Stimulated activated CD8-positive, alpha-beta memory T cell treated with anti-CD3 and anti-CD28 coated beads, Interleukin-15, amount 100 ng/mL, for 24 hours (primary cell): ENCODE measurements around the gene CIRBP.

ENCODE experiments used
- DNase-seq: peaks from one replicate; pipeline ENCODE4 v3.0.0-alpha.2; 2020; ENCODE audit warnings: low read depth

The CIRBP gene

GRCh38 chr19:1268226-1269064, 687 bp upstream of the CIRBP start:
- DNase-seq = no peak

GRCh38 chr19:1269478-1270212, 513 bp downstream of the CIRBP start:
- DNase-seq = no peak

DNA sequence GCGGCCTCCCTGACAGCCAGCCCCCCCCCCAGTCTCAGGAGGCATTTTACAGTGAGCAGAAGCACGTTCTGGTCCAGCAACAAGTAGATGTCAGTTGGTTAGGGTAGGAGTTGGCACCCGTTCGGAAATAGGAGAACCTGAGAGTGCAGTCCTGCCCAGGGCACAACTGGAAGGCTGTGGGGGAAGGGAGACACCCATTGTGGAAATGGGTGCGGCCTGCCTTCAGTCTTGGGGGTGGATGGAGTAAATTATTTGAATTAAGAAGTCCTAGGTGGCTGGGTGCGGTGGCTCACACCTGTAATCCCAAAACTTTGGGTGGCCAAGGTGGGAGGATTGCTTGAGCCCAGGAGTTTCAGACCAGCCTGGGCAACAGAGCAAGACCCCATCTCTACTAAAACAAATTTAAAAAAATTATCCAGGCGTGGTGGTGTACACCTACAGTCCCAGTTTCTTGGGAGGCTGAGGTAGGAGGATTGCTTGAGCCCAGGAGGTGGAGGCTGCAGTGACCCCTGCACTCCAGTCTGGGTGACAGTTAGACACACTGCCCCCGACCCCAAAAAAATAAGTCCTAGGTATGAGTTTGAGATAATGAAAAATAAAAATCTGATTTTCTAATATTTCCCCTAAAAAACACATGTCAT, 1.2 kb downstream of the CIRBP start:
- no peak for DNase-seq

DNA sequence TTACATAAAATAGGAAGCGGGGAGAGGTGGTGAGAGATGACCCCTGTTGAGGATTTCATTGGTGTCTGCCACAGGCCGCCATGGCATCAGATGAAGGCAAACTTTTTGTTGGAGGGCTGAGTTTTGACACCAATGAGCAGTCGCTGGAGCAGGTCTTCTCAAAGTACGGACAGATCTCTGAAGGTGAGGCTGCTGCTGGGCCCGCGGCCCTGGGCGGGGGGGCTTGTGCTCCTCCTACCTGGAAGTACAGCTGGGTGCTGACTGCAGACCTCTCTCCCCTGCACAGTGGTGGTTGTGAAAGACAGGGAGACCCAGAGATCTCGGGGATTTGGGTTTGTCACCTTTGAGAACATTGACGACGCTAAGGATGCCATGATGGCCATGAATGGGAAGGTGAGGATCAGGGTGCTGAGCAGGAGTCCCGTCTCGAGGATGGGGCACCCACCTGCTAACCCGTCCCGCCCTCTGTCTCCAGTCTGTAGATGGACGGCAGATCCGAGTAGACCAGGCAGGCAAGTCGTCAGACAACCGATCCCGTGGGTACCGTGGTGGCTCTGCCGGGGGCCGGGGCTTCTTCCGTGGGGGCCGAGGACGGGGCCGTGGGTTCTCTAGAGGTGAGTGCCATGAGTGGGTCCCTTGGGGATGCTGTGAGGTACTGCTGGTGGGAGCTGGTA, 1.9 kb downstream of the CIRBP start:
- DNase-seq = no peak

DNA sequence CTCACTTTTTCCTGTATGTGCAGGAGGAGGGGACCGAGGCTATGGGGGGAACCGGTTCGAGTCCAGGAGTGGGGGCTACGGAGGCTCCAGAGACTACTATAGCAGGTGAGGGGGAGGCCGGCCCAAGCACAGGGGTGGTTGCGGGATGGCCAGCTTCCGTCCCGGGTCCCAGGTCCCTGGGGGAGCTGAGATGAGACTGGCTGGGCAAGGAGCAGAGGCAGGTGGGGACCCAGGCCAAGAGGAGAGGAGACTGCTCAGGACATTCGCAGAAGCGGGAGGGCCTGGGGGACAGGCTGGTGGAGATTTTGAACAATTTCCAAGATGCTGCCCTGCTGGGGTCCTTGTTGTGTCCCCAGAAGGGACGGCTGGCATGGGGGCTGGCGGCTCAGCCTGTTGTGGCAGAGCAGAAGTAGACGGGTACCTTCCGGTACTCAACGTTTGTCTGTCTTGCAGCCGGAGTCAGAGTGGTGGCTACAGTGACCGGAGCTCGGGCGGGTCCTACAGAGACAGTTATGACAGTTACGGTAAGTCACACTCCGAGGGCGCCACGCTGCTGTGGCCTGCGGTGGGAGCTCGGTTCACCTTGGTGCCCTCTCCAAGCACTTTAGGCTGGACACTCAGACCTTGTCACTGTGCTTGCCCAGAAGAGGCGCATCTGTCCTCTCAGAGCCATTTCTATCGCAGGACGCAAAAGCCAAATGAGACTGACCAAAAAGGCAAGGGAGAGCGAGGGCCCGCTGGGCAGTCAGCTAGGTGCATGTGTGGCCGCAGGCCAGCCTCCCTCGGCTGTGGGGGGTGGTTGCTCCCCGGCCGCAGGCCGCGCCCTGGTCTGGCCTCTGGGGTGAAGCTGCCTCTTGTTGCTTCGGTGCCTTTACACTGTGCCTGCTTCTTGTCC, 2.6 kb downstream of the CIRBP start:
- no peak for DNase-seq

DNA sequence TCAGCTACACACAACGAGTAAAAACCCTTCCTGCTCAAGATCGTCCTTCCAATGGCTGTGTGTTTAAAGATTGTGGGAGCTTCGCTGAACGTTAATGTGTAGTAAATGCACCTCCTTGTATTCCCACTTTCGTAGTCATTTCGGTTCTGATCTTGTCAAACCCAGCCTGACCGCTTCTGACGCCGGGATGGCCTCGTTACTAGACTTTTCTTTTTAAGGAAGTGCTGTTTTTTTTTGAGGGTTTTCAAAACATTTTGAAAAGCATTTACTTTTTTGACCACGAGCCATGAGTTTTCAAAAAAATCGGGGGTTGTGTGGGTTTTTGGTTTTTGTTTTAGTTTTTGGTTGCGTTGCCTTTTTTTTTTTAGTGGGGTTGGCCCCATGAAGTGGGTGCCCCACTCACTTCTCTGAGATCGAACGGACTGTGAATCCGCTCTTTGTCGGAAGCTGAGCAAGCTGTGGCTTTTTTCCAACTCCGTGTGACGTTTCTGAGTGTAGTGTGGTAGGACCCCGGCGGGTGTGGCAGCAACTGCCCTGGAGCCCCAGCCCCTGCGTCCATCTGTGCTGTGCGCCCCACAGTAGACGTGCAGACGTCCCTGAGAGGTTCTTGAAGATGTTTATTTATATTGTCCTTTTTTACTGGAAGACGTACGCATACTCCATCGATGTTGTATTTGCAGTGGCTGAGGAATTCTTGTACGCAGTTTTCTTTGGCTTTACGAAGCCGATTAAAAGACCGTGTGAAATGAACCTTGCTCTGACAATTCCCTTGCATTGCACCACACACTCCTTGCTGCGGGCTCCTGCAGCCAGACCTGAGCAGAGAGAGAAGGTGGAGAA, 3.5 kb downstream of the CIRBP start:
- DNase-seq = no peak

- DNase-seq = no peak
Measured at GRCh38 chr19:1273263-1274041, 4.3 kb downstream of the CIRBP start.

DNA sequence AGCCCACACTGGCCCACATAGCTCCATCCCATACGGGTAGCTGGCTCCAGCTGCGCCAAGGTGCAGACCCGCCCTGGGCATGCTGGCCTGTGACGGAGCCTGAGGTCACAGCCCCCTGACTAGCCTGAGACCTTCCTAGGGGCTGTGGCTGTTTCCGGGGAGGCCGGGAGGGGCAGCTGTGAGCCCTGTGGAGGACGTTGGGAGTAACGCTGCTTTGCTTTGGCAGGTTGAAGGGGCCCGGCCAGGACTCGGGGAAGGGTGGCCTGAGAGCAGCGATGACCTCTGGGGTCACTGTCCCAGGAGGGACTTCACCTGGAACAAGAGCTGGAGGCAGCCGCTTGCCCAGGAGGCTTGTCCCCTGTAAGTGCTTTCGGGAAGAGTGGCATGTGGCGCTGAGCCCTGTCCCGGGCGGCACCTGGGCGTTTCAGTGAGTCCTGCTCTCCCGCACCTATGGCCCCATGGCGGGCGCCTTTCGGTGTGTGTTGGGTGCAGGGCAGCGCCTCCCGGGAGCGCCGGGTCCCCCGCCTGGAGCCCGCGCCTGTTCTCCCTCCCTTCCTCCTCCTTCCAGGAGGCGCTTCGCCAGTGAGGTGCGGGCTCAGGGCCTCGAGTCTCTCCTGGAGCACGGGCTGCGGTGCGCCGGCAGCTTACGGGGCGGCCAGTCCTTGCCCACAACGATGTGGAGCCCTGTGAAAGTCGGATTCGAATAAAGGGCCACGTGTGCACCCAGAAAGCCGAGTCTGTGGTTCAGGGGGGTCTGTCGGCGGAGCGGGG, 5.1 kb downstream of the CIRBP start:
- no peak for DNase-seq

GRCh38 chr19:1274852-1275259, 5.7 kb downstream of the CIRBP start:
- DNase-seq = no peak

GRCh38 chr19:1275260-1275975, 6.3 kb downstream of the CIRBP start, which contains the start of gene FAM174C:
FAM174C (plus strand) TSS chr19:1275530; CDS start chr19:1275550, 20 bp downstream.
- peak; percentile 92 for DNase-seq

DNA sequence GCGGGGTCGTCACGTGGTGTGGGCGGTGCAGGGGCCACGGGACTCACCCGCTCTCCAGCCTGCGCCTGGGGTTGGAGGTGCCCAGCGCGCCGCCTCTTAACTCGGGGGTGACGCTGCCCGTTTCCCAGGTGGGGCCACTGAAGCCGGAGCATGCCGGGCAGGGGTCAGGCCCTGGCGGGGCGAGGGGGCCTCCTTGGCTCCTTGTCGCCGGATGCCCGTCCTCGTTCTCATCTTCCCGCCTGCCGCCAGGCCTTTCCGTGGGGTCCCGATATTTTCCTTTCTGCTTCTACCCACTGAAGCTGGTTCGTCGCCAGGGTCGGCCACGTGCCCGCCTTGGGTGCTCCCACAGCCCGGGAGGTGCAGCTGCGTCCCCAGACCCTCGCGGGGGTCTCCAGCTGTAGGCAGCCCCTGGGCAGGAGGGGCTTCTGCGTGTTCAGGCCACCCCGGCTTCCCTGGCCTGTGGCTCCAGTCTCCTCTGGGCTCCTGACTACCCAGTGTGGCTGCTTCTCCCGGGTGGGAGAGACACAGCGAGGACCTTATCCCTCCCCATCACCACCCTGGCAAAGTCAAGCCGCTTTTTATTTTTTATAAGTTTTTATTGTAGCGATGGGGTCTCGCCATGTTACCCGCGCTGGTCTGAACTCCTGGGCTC, 7.0 kb downstream of the CIRBP start:
- no peak for DNase-seq

DNA sequence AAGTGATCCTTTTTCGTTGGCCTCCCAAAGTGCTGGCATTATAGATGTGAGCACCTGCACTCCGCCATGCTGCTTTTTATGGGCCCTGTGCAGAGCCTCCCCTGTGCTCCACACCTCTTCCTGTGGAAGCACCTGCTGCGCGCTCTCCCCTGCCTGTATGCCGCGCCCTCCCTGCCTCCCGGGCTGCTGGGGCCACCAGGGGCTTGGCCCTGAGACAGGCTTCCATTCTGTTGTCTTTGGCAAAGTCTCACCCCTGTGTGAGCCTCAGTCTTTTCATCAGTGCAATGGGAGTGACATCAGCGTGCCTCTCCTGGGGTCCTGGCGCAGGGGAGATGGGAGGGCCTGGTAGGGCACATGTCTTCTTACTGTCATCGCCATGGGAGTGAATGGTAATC, 7.5 kb downstream of the CIRBP start:
- DNase-seq = no peak

DNA sequence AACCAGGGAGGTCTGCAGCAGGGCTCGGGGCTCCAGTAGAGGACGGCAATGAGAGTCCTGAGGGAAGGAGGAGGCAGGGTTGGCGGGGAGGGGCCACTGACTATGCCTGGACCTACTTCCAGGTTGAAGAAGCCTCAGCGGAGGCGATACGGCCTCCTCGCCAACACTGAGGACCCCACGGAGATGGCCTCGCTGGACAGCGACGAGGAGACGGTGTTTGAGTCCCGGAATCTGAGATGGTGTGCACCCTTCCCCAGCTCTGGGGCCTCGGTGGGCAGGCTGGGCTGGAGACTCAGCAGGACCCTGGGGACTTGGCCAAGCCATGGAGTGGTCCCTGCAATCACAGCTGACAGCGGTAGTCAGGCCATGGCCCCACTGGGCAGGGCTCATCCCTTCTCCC, 7.9 kb downstream of the CIRBP start:
- DNase-seq = no peak

DNA sequence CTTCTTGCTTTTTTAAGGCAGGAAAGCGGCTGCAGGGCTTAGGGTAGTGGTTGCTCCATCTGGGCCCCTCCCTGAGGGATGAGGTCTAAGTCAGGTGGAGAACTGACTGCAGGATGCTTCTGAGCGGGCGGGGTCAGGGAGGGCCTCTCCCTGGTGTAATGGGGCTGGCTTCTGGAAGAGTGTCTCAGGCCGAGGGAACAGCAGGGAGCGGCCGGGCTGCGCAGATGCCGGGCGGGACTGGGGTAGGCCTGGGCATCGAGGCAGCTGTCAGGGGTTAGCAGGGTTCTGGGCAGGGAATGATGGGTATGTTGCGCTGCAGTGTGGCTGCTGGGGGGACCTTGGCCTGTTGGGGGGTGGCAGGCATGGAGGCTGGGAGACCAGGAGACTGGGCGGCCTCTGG, 8.9 kb downstream of the CIRBP start:
- no peak for DNase-seq

DNA sequence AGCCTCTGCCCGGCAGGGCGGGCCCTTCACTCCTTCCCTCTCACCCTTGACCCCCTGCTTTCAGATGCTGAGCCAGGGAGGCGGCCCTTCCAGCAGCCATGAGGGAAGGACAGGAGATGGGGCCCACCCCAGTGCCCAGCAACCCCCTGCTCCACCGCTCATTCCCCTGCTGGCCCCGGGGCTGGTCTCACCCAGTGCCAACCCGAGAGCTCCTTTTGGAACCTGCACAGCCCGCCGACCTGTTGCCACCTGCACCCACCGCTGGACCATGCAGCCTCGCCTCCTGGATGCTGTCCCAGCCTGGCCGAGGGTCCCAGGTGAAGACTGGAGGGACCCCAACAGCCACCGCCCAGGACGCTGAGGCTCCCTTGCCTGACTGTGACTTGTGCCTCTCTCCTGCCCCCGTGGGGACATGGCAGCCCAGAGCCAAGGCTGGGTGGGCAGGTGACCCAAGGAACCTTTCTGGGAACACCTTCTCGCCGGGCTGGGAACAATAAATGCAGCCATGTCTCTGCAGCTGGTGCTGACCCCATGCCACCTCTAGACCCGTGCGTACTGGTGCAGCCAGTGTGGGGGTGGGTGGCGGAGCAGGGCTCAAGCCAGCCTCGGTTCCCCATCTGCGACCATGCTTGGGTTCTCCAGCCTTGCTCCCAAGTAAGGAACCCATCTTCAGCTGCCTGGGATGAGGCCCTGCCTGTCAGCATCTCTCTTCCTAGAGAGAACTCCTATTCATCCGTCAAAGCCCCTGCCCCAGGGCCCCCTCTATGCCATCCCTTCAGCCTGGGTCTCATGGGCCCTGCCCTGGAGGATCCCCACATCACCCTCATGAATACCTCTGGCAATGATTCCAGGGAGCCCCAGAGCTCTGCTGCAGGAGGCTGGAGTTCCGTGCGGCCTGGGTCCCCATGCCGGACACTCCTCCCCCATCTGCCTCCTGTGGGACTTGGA, 9.9 kb downstream of the CIRBP start:
- DNase-seq = no peak

DNA sequence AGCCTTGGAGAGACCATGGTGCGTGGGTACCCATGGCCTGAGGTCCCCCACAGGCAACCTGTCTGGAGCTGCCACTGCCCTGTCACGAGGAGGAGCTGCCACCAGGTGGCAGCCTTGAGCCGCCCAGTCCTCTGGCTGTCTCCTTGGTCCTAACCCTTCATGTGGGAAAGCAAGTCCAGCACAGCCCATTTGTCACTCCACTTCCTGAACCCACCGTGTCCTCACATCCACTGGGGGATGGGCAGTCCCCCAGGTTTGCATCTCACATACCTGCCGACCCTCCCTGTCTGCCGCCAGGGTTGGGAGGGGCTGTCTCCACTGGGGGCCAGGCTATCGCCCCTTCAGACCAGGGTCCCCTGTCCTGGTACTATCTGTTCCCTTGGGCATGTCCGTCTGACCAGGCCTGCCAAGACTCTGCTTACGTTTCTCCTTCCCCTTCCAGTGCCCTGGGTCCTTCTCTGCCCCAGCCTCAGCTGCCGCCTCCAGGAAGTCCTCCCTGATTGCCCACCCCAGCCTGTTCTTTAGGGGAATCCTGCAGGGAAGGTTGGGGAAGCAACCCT, 10.7 kb downstream of the CIRBP start:
- peak; percentile 68 for DNase-seq
